ENCODE measurements around the gene SERPINA9. TPM values are rescaled to one million over a fixed set of nuclear protein-coding genes. Genes with fewer than 3 reads are reported as not detected.

The SERPINA9 gene
- total and polyA plus RNA-seq, 2 of the 8 experiments (the other 6 are each of a cell fraction or from before 2014, with no cell fraction given) = not detected

GRCh38 chr14:94465042-94465441, 11.0 kb downstream of the SERPINA9 start (continued):
- TF ChIP-seq CHD7 (IDR thresholded peaks at IDR 0.05; ENCODE audit: insufficient replicate concordance, low read length) = no peak
- no peak for TF ChIP-seq TBP (IDR thresholded peaks at IDR 0.05; ENCODE audit: low read depth, low read length)

All from H1 (cell line).